ENCODE measurements around the gene LIPT2. TPM values are rescaled to one million over a fixed set of nuclear protein-coding genes. Genes with fewer than 3 reads are reported as not detected.

The LIPT2 gene
- total RNA-seq, 1 donor = 1.4 TPM

- no peak for TF ChIP-seq CTCF (IDR thresholded peaks at IDR 0.05; ENCODE audit: insufficient read depth, low read length)
- no peak overlapping the region for H3K4me3 ChIP-seq (ENCODE audit: low read depth, low read length)
- no peak for DNase-seq (ENCODE audit: low read depth)
Measured at GRCh38 chr11:74473382-74474173, 19.9 kb downstream of the LIPT2 start.

DNA sequence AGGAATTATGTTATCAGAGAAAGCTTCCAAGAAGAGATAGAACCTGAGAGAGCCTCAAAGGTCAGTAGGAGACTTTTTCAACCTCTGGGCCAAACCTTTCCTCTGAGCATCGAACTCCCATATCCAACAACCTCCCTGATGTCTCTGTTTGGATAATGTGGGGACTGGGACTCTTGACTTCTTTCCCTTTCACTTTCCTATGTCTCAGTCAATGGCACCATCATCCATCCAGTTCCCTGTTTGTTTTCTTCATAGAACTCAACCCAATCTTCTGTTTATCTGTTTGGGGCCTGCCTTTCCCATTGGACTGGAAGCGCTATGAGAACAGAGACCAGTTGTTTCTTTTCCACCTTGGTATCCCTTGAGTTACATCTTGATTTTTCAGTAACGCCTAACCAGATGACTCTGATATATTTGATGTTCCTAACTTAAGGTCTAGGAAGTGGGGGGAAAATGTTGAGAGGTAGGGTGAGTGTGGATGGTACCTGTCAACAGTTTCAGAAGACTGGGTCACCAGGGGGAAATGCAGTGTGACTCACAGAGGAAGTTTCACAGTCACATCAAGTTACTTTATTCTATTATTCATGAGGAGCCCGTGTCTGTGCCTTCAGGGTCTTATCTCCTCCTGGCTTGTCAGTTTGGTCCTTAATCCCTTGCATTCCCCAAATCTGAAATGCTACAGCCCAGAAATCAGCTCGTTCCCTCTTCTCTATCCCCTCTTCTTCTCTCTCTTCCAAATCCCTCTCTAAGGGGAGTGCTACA, 21.7 kb downstream of the LIPT2 start:
- DNase-seq (ENCODE audit: low read depth) = no peak
- TF ChIP-seq CTCF (IDR thresholded peaks at IDR 0.05; ENCODE audit: insufficient read depth, low read length) = no peak
- H3K4me3 ChIP-seq (ENCODE audit: low read depth, low read length) = no peak overlapping the region

DNA sequence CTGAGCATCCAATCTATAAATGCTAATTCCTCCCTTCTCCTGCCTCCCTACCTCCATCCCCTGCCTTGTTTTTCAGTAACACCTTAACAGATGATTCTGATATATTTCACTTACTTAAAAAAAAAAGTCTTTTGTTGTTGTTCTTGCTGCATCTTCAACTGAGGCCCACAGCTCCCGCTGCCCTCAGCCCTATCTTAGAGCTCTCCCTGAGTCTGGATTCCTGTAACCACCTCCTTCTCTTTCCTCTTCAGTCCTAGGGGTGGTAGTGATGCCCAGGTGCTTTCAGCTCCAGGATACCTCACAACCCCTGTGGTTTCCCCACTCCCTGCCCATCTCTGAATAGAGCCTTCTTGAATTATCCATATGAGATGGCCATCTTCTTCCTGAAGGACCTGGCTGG, 22.5 kb downstream of the LIPT2 start:
- no peak for DNase-seq (ENCODE audit: low read depth)
- no peak for TF ChIP-seq CTCF (IDR thresholded peaks at IDR 0.05; ENCODE audit: insufficient read depth, low read length)
- H3K4me3 ChIP-seq (ENCODE audit: low read depth, low read length) = no peak overlapping the region

GRCh38 chr11:74470526-74470925, 23.0 kb downstream of the LIPT2 start:
- H3K4me3 ChIP-seq (ENCODE audit: low read depth, low read length) = no peak overlapping the region
- TF ChIP-seq CTCF (IDR thresholded peaks at IDR 0.05; ENCODE audit: insufficient read depth, low read length) = no peak
- DNase-seq (ENCODE audit: low read depth) = no peak

GRCh38 chr11:74468936-74469335, 24.6 kb downstream of the LIPT2 start:
- peak; percentile 66 for DNase-seq (ENCODE audit: low read depth)
- TF ChIP-seq CTCF (IDR thresholded peaks at IDR 0.05; ENCODE audit: insufficient read depth, low read length) = no peak
- H3K4me3 ChIP-seq (ENCODE audit: low read depth, low read length) = no peak overlapping the region

DNA sequence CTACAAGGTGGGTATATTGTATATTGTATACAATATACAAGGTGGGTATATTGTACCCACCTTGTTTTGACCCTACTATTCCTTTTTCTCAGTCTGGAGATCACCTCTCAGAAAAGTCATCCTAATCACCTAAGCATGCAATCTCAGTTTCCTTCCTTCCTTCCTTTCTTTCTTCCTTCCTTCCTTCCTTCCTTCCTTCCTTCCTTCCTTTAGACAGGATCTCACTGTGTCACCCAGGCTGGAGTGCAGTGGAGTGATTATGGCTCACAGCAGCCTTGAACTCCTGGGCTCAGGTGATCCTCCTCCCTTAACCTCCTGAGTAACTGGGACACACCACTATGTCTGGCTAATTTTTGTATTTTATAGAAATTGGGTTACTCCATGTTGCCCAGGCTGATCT, 25.0 kb downstream of the LIPT2 start:
- no peak overlapping the region for H3K4me3 ChIP-seq (ENCODE audit: low read depth, low read length)
- TF ChIP-seq CTCF (IDR thresholded peaks at IDR 0.05; ENCODE audit: insufficient read depth, low read length) = no peak
- DNase-seq (ENCODE audit: low read depth) = no peak
